B cell (primary cell): ENCODE data around the gene DDX25. TPM values are rescaled to one million over a fixed set of nuclear protein-coding genes. Genes with fewer than 3 reads are reported as not detected.

Experiments
- ATAC-seq: fragments of 200-7000 bp; cut with Tn5 transposase; one replicate; pipeline ENCODE4 v1.10.0; 2021; ENCODE audit warnings: low read depth, mild to moderate bottlenecking, moderate number of reproducible peaks, moderate library complexity
- CTCF ChIA-PET: fragments of 350-600 bp; sonication (Branson Sonifier 250); formaldehyde crosslinking; loops from one replicate; lab custom pipeline; 2021; ENCODE audit warnings: antibody characterized with exemption, inconsistent platforms; lab: Charles Lee
- POLR2A ChIA-PET: fragments of 350-600 bp; sonication (Branson Sonifier 250); formaldehyde crosslinking; loops from one replicate; lab custom pipeline; 2021; ENCODE audit warnings: antibody characterized with exemption; lab: Charles Lee
- DNase-seq: peaks from one replicate; pipeline ENCODE4 v3.0.0; 2013
- H2AFZ ChIP-seq: 2 replicates; pipeline ENCODE4 v1.6.1; 2012; ENCODE audit warnings: mild to moderate bottlenecking, low read depth, low read length; ENCODE audit not compliant: insufficient read depth, poor library complexity, severe bottlenecking
- H3K27ac ChIP-seq, 2 donors: 1 replicate in 1 of 2; 2 replicates in 1 of 2; pipeline ENCODE4 v1.5.1; 2012 to 2013; ENCODE audit warnings: low read length in 2 of 2, mild to moderate bottlenecking in 2 of 2, moderate library complexity in 1 of 2
- H3K27me3 ChIP-seq, 4 experiments: fragments of 200-600 bp in 1 of 4; sonication (generic) in 1 of 4; replicated peaks in 1 of 4; 1 replicate in 2 of 4; 2 replicates in 2 of 4; pipeline versions ENCODE4 v1.6.1 to v1.7.0; 2013 to 2016; ENCODE audit warnings: low read length in 3 of 4, mild to moderate bottlenecking in 2 of 4, mixed read lengths in 1 of 4, moderate library complexity in 1 of 4; ENCODE audit not compliant: insufficient read depth in 4 of 4, control insufficient read depth in 3 of 4; ENCODE audit errors: control extremely low read depth in 1 of 4
- H3K36me3 ChIP-seq, 2 experiments: replicated peaks in 1 of 2; 1 replicate in 1 of 2; 2 replicates in 1 of 2; pipeline versions ENCODE4 v1.6.1 to v1.7.1; 2013; ENCODE audit warnings: low read length in 1 of 2; ENCODE audit not compliant: insufficient read depth in 2 of 2, control insufficient read depth in 1 of 2; ENCODE audit errors: control extremely low read depth in 1 of 2, extremely low read depth in 1 of 2
- H3K4me1 ChIP-seq, 2 donors: fragments of 200-600 bp in 1 of 2; sonication (generic) in 1 of 2; 1 replicate in 1 of 2; 2 replicates in 1 of 2; pipeline versions ENCODE4 v1.5.1 to v1.6.1; 2013 to 2017; ENCODE audit warnings: low read length in 2 of 2; ENCODE audit not compliant: control insufficient read depth in 2 of 2, insufficient read depth in 2 of 2
- H3K4me2 ChIP-seq: replicated peaks from 2 replicates; pipeline ENCODE3; 2012; ENCODE audit warnings: mild to moderate bottlenecking, low read depth, low read length; ENCODE audit not compliant: poor library complexity, severe bottlenecking
- H3K4me3 ChIP-seq, 5 experiments: fragments of 200-600 bp in 1 of 5; sonication (generic) in 1 of 5; 1 replicate in 3 of 5; 2 replicates in 2 of 5; pipeline versions ENCODE4 v1.5.1 to v1.7.0; 2011 to 2016; ENCODE audit warnings: low read length in 4 of 5, mild to moderate bottlenecking in 4 of 5, low read depth in 2 of 5, control low read depth in 1 of 5, moderate library complexity in 1 of 5; ENCODE audit not compliant: insufficient read depth in 1 of 5; ENCODE audit errors: control extremely low read depth in 1 of 5, extremely low read depth in 1 of 5
- H3K79me2 ChIP-seq: fragments of 200-600 bp; sonication (generic); one replicate; pipeline ENCODE4 v1.6.0; 2016; ENCODE audit warnings: low read length; ENCODE audit not compliant: control insufficient read depth, insufficient read depth
- H3K9ac ChIP-seq: fragments of 200-600 bp; sonication (generic); 2 replicates; pipeline ENCODE4 v1.6.1; 2017; ENCODE audit warnings: mild to moderate bottlenecking, low read length, moderate library complexity
- H3K9me3 ChIP-seq, 3 donors: one replicate each; pipeline versions ENCODE4 v1.6.1 to v1.7.1; 2013; ENCODE audit warnings: low read length in 2 of 3; ENCODE audit not compliant: control insufficient read depth in 2 of 3, insufficient read depth in 1 of 3; ENCODE audit errors: control extremely low read depth in 1 of 3
- H4K20me1 ChIP-seq: 2 replicates; pipeline ENCODE4 v1.6.0; 2012; ENCODE audit warnings: mild to moderate bottlenecking, low read length; ENCODE audit not compliant: insufficient read depth, control insufficient read depth, poor library complexity, severe bottlenecking
- H3K27ac Mint-ChIP-seq: one replicate; pipeline ENCODE4 v1.8.0; 2021; ENCODE audit warnings: mixed read lengths
- H3K27me3 Mint-ChIP-seq: one replicate; pipeline ENCODE4 v1.8.0; 2021; ENCODE audit warnings: mixed read lengths
- H3K4me1 Mint-ChIP-seq: one replicate; pipeline ENCODE4 v1.8.0; 2021; ENCODE audit warnings: mixed read lengths
- H3K4me3 Mint-ChIP-seq: one replicate; pipeline ENCODE4 v1.8.0; 2021; ENCODE audit warnings: mixed read lengths
- H3K9me3 Mint-ChIP-seq: one replicate; pipeline ENCODE4 v1.8.0; 2022; ENCODE audit warnings: mixed read lengths; ENCODE audit not compliant: insufficient read depth
- CTCF ChIP-seq: fragments of 200-600 bp; IDR thresholded peaks from one replicate; pipeline ENCODE4 v1.8.0; 2022; ENCODE audit warnings: antibody characterized with exemption, mild to moderate bottlenecking
- EZH2 ChIP-seq: IDR thresholded peaks from 2 replicates; pipeline ENCODE4 v1.6.1; 2012; ENCODE audit warnings: borderline replicate concordance, low read depth, mild to moderate bottlenecking, moderate library complexity, low read length; ENCODE audit not compliant: insufficient read depth, poor library complexity, severe bottlenecking
- WGBS: methylation state at CpG from one replicate; pipeline ENCODE4 v1.1.5; 2013; ENCODE audit warnings: missing lambda C conversion rate; ENCODE audit not compliant: insufficient coverage; 5-methylcytosine and 5-hydroxymethylcytosine counted together
- intact Hi-C: fragments of 100-400 bp; cut with micrococcal nuclease; formaldehyde crosslinking; loops from one replicate; pipeline ENCODE4 v1.10.0; 2022
- polyA plus RNA-seq: library from polyadenylated mRNA; depleted of rRNA; stranded (reverse); fragments of >200 nt; gene quantifications from 2 replicates; pipeline ENCODE4 v1.2.3, GENCODE V29; 2012
- total RNA-seq, 2 donors: library from RNA; stranded (reverse); fragments of 120-200 nt in 1 of 2; gene quantifications; 1 replicate in 1 of 2; 2 replicates in 1 of 2; pipeline versions ENCODE4 v1.2.3 to v1.2.4, GENCODE V29; 2013 to 2022

Gene DDX25
- total and polyA plus RNA-seq, 2 donors (not counting 1 experiment from before 2014, with no cell fraction given) = not detected

- H3K27ac ChIP-seq = no peak overlapping the region
- Mint-ChIP-seq H3K27ac (no peak overlapping the region), H3K4me3 (no peak overlapping the region), H3K9me3 (no peaks in the 10 kb centered on the region), H3K4me1 (peaks cover 2% of the 10 kb centered on the region), H3K27me3 (peaks cover 44% of the 10 kb centered on the region)
- no peak for ATAC-seq
- DNase-seq = no peak
- H3K79me2 ChIP-seq = no peaks in the 10 kb centered on the region
- no peak overlapping the region for H3K4me2 ChIP-seq
- no peaks in the 10 kb centered on the region for H3K4me1 ChIP-seq
- H3K9me3 ChIP-seq = no peaks in the 10 kb centered on the region
- no peaks in the 10 kb centered on the region for H4K20me1 ChIP-seq
- no peak overlapping the region for H3K4me3 ChIP-seq
- TF ChIP-seq EZH2 = no peak
- TF ChIP-seq CTCF = no peak
- WGBS = 96% methylated on average over 2 of the region's 3 CpGs
- H3K27me3 ChIP-seq = peaks cover 0 to 11% (median 2%) of the 10 kb centered on the region in 4 experiments
- no peaks in the 10 kb centered on the region for H3K36me3 ChIP-seq
- no peak overlapping the region for H2AFZ ChIP-seq
- POLR2A ChIA-PET = no interaction called here
- intact Hi-C loops = loop anchor here (2.0 kb wide), 1 partner anchor 559 kb away; no protein-coding TSS in a partner anchor
- H3K9ac ChIP-seq = no peak overlapping the region
- CTCF ChIA-PET = interaction anchor here (1.6 kb wide), 1 partner anchor 272 kb away, joined by 8 read pairs; no protein-coding TSS in a partner anchor
These were observed 17.8 kb downstream of the DDX25 start for GRCh38 chr11:125922156-125922555.

- no peak overlapping the region for H3K27ac Mint-ChIP-seq
- peaks cover 2% of the 10 kb centered on the region for H3K4me1 Mint-ChIP-seq
- H3K27me3 Mint-ChIP-seq = peaks cover 42% of the 10 kb centered on the region
- 0% methylated on average over 5 of the region's 8 CpGs for WGBS
- Histone ChIP-seq H3K4me2 (no peak overlapping the region), H2AFZ (no peak overlapping the region), H3K9ac (no peak overlapping the region), H3K9me3 (no peaks in the 10 kb centered on the region), H3K36me3 (no peaks in the 10 kb centered on the region), H3K79me2 (no peaks in the 10 kb centered on the region), H3K27ac (no peak overlapping the region), H3K4me3 (no peak overlapping the region), H3K27me3 (peaks cover 0 to 11% (median 1%) of the 10 kb centered on the region in 4 experiments), H3K4me1 (no peaks in the 10 kb centered on the region), H4K20me1 (no peaks in the 10 kb centered on the region)
- ChIA-PET CTCF (interaction anchor here (0.7 to 3.4 kb wide), 5 partner anchors 20 to 1279 kb away, joined by 3 to 29 read pairs (median 4); partner anchors contain the start of gene PUS3), POLR2A (no interaction called here)
- H3K4me3 Mint-ChIP-seq = no peak overlapping the region
- DNase-seq (peak; percentile 61), ATAC-seq (peak; percentile 43)
- TF ChIP-seq EZH2 (no peak), CTCF (peak; percentile 72)
- no peaks in the 10 kb centered on the region for H3K9me3 Mint-ChIP-seq
- intact Hi-C loops = loop anchor here (2.0 kb wide), 1 partner anchor 558 kb away; no protein-coding TSS in a partner anchor
These were observed 18.8 kb downstream of the DDX25 start for GRCh38 chr11:125923012-125923579.
